Activated T-cell treated with anti-CD3 and anti-CD28 coated beads for 24 hours (primary cell): ENCODE data around the gene TTLL10.

Experiments used
- DNase-seq: peaks from one replicate; pipeline ENCODE4 v3.0.0-alpha.2; 2020; ENCODE audit warnings: low read depth

The TTLL10 gene

GRCh38 chr1:1207571-1207892 lies 33.9 kb downstream of the TTLL10 start:
- no peak for DNase-seq

DNA sequence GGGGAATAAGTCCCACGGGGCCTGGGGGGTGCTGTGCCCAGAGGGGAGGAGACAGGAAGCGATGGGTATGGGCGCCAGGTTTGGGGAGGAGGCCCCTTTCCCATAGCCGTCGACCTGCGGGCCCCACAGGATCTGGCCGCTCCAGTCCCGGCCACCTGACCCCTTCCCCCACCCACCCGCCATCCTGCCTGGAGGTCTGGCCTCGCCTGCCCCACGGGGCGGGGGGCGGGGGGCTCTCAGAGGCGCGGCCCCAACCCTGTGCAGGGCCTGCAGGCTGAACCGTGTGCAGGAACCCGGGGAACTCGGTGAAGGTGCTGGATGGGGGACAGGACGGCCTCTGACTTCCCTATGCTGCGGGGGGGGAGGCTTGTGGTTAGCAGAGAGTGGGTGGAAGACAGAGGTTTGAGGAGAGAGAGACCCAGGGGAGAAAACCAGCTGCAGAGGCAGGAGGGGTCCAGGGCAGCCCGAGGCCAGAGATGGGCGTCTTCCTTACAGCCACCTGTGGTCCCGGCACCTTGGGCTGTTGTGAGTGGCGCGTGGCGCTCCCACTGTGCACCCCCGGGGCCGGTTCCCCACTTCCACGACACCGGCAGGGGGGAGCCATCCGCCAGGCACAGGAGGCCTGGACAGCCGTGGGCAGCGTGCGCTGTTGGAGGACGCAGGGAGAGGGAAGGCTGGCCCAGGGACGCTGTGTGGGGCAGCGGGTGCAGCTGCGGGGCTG lies 35.2 kb downstream of the TTLL10 start:
- DNase-seq, result no peak

- no peak for DNase-seq
Measured at GRCh38 chr1:1210726-1211540, 37.3 kb downstream of the TTLL10 start.

DNA sequence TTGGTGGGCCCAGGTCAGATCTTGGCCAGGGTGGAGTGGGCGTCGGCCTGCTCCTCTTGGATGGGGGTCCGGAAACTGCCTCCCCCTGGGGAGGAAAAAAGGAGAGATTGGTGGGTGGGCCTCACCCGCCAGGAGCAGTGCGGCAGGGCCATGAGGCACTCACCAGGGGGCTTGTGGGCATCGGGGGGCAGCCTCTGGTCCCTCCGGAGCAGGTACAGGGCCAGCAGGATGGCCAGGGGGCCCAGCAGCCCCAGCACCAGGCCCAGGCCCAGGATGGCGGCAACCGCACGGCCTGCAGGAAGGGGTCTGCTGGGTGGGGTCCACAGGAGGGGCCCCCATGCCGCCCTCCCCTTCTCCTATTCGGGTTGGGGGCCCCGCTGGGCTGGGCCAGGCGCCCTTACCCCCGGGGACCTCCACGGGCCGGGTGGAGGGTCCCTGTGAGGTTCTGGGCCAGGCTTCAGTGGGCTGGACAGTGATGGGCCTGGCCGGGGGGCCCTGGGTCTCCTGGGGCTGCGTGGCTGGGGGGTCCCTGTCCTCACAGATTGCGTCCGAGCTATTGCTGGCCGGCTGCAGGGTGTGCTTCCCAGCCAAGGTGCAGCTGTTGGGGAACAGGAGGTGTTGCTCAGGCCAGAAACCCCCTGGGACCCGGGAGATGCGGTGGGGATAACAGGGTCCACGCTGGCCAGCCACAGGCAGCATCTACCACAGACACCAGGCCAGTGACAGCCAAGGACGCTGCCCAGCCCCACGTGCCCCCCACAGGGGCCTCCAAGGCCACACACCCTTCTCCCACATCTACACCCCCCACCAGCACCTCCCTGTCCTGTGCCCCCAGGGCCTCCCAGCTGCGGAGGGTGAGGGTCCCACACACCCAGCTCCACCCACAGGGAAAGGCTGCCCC lies 38.1 kb downstream of the TTLL10 start:
- DNase-seq, result no peak

DNA sequence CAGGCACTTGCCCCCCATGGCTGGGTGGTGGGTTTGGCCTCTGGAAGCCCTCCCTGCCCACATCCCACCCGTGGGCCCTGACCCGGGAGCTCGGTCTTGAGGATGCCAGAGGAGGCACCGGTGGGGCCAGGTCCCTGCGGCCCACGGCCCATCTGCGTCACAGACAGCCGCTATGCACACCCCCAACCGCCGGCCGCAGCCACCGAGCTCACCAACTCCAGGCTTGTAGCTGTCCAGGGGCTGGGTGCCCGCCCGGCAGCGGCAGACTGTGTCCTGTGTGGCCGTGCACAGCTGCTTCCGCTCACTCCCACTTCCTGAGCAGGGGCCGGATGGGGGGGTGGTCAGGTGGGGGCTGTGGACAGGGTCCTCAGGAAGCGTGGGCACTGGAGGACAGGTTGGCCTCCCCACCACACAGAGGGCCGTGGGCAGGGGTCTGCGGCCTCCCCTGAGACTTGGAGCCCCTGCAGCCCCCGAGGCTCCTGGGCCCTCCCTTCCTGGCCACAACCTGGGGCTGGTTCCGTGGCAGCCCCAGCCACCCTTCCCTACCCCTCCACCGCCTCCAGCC lies 39.2 kb downstream of the TTLL10 start:
- DNase-seq, result no peak

DNA sequence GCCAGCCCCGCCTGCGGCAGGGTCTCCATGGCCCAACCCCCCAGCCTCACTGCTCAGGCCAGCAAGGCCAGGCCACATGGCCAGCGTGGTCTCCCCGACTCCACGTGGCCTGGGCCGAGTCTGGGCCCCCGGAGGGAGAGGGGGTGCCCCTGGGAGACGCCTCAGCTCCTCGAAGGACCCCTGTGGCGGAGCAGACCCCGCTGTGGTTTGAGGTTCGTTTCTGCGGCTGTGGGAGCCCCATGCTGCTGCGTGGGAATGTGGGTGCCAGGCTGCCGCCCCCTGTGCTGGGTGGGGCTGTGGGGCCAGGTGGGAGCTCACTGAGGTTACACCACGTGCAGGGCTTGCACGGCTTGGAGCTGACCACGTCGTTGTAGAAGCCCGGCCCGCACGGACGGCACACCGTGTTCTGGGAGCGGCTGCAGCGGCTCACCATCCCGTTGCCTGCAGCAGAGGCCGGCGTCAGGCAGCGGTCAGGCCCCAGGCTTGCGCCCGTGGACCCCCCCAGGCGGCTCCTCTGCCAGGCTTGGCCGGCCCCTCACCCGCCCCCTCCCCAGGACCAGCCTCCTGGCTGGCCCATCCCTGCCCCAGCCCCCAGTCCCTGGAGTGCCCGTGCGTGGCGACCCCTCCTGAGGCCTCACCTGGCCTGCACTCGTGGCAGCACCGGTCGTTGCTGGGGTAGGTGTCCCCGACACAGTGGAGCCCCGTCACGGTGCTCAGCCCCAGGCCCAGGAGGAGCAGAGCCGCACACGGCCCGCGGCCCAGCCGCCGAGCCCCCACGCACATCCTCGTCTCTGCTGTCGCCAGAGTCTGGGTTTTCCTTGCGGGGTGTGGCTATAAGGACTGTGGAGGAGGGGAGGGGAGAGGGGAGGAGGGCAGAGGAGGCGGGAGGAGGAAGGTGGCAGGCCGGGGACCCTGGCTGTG lies 39.9 kb downstream of the TTLL10 start, which contains the start of gene TNFRSF4:
TSS of gene TNFRSF4 (minus strand) at position 809 of the 921 bp plus-strand sequence. CDS start at position 783, 26 bp downstream.
- DNase-seq, result peak; percentile 48

GRCh38 chr1:1215080-1215676 lies 41.5 kb downstream of the TTLL10 start:
- no peak for DNase-seq

DNA sequence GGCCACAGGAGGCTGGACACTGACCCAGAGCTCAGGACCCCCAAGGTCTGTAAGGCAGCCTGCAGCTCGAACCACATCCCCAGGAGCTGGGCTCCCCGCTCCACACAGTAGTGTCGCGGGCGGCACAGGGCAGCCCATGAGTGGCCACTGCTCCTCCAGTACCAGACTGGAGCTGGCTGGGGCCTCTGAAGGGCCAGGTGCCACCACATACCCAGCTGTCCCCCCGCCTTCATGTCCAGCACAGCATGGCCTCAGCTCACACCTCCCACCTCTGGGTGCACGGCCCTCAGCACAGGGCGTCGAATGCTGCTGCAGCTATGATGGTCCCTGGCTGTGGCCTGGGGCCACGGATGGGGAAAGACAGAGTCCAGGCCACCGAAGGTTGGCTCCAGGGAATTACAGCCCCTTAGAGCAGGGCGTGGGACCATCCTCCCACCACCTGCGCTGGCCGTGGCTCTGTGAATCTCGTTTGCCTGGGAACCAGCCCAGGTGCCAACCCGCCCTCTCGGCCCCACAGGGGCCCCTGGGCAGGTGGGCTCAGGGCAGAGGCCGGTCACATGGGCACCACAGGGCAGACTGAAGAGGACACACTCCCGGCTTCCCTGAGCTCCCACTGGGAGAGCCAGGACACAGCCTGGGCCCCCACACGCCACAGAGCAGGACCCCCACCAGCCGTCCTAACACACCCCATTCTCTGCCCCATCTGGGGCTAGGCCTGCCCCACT lies 42.4 kb downstream of the TTLL10 start:
- no peak for DNase-seq

- DNase-seq, result no peak
Measured at GRCh38 chr1:1216770-1217620, 43.3 kb downstream of the TTLL10 start.

GRCh38 chr1:1217621-1218523 lies 44.2 kb downstream of the TTLL10 start:
- peak; percentile 40 for DNase-seq

DNA sequence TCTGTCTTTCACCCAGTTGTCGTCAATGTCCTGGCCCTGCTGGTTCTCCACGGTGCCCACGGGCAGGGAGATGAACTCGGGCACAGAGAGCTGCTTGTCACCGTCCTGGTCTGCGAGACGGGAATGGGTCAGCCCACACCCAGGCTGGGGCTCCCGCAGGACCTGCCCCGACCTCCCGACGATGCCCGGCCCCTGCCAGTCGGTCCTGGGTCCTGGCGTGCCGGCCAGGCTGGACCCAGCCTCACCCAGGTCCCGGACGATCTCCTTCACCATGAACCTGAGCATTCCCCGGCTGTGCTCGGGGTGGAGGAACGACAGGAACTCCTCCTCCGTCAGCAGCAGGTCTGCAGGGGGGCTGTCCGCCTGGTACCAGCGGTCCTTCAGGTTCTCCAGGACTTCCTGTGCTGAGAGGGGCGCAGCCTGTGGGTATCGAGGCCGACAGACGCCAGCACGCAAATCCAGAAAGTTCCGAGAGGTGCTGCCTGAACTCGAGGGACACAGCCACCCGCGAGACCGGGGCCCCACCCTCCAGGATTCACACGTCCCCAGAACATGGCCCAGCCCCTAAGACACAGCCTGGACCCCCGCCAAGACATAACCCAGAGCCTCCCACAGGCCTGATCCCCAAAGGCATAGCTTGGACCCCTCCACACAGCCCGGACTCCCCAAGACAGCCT lies 45.0 kb downstream of the TTLL10 start:
- DNase-seq, result no peak

- peak; percentile 42 for DNase-seq
Measured at GRCh38 chr1:1219341-1219740, 45.7 kb downstream of the TTLL10 start.

DNA sequence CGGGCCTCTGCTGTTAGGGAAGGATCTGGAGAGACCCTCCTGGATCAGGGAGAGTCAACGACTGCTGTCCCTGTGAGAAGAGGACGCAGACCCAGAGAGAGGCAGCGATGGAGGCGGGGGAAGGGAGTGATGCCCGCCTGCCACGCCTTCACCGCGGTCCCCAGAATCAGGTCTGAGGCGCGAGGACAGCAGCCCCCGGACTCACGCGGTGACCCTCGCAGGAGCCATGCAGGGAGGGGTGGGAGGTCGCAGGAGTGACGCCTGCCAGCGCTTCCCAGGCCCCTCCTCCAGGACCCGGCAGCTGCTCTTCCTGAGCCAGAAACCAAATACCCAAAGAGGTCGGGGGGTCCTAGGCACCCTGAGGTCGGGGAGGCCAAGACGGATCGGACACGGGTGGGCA lies 46.5 kb downstream of the TTLL10 start:
- DNase-seq, result no peak

DNA sequence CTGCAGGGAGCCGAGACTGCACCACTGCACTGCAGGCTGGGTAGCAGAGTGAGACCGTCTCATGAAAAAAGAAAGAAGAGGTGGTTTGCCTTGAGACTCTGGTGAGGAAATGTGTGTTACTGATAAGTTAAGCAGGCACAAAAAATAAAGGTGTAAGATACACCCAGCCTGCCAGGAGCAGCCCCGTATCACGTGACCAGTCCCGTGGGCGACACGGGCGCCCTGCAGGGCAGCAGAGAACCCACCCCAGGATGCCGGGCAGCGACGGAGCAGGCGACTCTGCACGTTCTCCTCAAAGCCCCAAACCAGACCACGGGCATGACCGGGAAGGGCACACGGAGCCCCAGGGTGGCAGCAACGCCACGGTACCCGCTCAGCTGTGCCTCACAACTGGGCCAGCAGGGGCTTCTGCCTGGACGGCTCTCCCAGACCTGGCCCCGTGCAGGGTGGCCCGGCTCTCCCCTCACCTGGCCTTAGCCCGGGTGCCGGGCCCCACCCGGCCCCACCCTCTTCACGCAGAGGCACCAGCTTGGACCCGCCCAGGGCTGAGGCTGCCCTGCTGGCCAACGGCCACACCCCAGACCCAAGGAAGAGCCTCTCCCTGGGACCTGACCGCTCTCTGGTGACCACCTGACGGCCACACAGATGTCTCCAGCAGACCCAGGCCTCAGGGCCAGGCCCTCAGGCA lies 48.4 kb downstream of the TTLL10 start:
- no peak for DNase-seq

DNA sequence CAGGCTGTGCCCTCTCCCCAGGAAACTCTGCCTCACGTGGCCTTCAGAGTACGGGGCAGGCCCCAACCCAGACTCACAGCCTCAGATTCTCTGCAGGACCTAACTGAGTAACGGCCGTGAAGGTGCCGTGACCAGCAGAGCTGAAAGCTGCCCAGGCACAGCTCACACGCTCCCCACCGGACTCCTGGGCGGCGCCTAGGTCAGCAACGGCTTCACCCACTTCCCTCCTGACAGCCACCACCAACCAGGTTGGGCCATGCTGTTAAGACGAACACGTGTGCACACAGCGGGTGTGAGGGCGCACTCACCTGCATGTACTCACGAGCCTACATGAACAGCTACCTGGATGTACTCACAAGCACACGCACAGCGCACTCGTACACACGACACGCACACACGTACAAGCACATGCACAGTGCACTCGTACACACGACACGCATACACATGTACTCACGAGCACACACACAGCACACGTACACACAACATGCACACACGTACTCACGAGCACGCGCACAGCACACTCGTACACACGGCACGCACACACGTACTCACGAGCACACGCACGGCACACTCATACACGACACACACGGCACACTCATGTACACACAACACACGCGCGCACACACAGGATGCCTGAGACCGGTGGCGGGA lies 49.0 kb downstream of the TTLL10 start:
- no peak for DNase-seq

GRCh38 chr1:1223321-1223720 lies 49.6 kb downstream of the TTLL10 start:
- no peak for DNase-seq
